HepG2 (cell line): ENCODE data around the gene PARP3. TPM values are rescaled to one million over a fixed set of nuclear protein-coding genes. Genes with fewer than 3 reads are reported as not detected.

ENCODE experiments used
- AGO1 ChIP-seq: fragments of 200-400 bp; formaldehyde crosslinking; IDR thresholded peaks from 2 replicates; pipeline ENCODE4 v1.6.1; 2017; ENCODE audit warnings: mild to moderate bottlenecking, low read depth, low read length, moderate library complexity; ENCODE audit not compliant: poor library complexity, severe bottlenecking
- HDAC6 ChIP-seq: fragments of 200-600 bp; sonication (generic); IDR thresholded peaks from 2 replicates; pipeline ENCODE4 v1.7.0; 2017; ENCODE audit warnings: mild to moderate bottlenecking, antibody characterized with exemption, low read length, low read depth
- HOXA9 ChIP-seq: sonication (generic); formaldehyde crosslinking; IDR thresholded peaks from 2 replicates; pipeline ENCODE4 v1.8.1; 2022; ENCODE audit warnings: missing genetic modification reagents, mild to moderate bottlenecking, moderate library complexity, borderline replicate concordance
- LCORL ChIP-seq, 2 experiments: fragments of 450-650 bp in 1 of 2; sonication (generic) in 1 of 2; formaldehyde crosslinking in 1 of 2; IDR thresholded peaks; 2 replicates each; pipeline versions ENCODE4 v1.5.0 to v1.6.1; 2017 to 2020; ENCODE audit warnings: antibody characterized with exemption in 1 of 2, missing genetic modification reagents in 1 of 2
- MYNN ChIP-seq: sonication (generic); formaldehyde crosslinking; IDR thresholded peaks from 2 replicates; pipeline ENCODE4 v1.4.0; 2020; ENCODE audit warnings: mild to moderate bottlenecking, low read depth, missing genetic modification reagents
- NR0B2 ChIP-seq: sonication (generic); formaldehyde crosslinking; IDR thresholded peaks from 2 replicates; pipeline ENCODE4 v1.4.0; 2020; ENCODE audit warnings: mild to moderate bottlenecking, missing genetic modification reagents
- NR2F1 ChIP-seq, 2 experiments: fragments of 450-650 bp in 1 of 2; formaldehyde crosslinking in 1 of 2; IDR thresholded peaks; 2 replicates each; pipeline versions ENCODE4 v1.5.0 to v1.6.1; 2016 to 2020; ENCODE audit warnings: mild to moderate bottlenecking in 1 of 2, missing compliant biosample characterization in 1 of 2, missing genetic modification reagents in 1 of 2, moderate library complexity in 1 of 2
- PAF1 ChIP-seq: IDR thresholded peaks from 2 replicates; pipeline ENCODE4 v1.6.1; 2016; ENCODE audit warnings: missing genetic modification reagents, missing compliant biosample characterization
- RNF2 ChIP-seq: fragments of 450-650 bp; conservative IDR thresholded peaks from 2 replicates; pipeline ENCODE4 v1.6.1; 2016; ENCODE audit warnings: low read depth
- SMC3 ChIP-seq: IDR thresholded peaks from 2 replicates; pipeline ENCODE4 v1.6.1; 2011; ENCODE audit warnings: low read length, improper control_type of control experiment
- SRF ChIP-seq: IDR thresholded peaks from 2 replicates; pipeline ENCODE4 v1.6.1; 2011; ENCODE audit warnings: mild to moderate bottlenecking, low read depth, low read length, moderate library complexity
- TBX3 ChIP-seq: fragments of 450-650 bp; IDR thresholded peaks from 2 replicates; pipeline ENCODE4 v1.6.1; 2017; ENCODE audit warnings: antibody characterized with exemption, mild to moderate bottlenecking, inconsistent platforms, borderline replicate concordance
- TRIM22 ChIP-seq: fragments of 450-650 bp; IDR thresholded peaks from 2 replicates; pipeline ENCODE4 v1.6.1; 2017
- U2AF1 ChIP-seq: fragments of 200-400 bp; formaldehyde crosslinking; optimal IDR thresholded peaks from 2 replicates; pipeline ENCODE3; 2017; ENCODE audit warnings: mild to moderate bottlenecking, low read depth, low read length
- UBTF ChIP-seq: sonication (generic); formaldehyde crosslinking; IDR thresholded peaks from 2 replicates; pipeline ENCODE4 v1.4.0; 2020; ENCODE audit warnings: mild to moderate bottlenecking, missing genetic modification reagents
- YEATS4 ChIP-seq: sonication (generic); formaldehyde crosslinking; IDR thresholded peaks from 2 replicates; pipeline ENCODE4 v1.4.0; 2020; ENCODE audit warnings: missing genetic modification reagents, borderline replicate concordance
- ZBTB37 ChIP-seq: sonication (generic); formaldehyde crosslinking; IDR thresholded peaks from 2 replicates; pipeline ENCODE4 v1.4.0; 2020; ENCODE audit warnings: mild to moderate bottlenecking, missing genetic modification reagents
- ZNF225 ChIP-seq: sonication (generic); formaldehyde crosslinking; IDR thresholded peaks from 2 replicates; pipeline ENCODE4 v1.4.0; 2020; ENCODE audit warnings: mild to moderate bottlenecking, missing genetic modification reagents
- ZNF749 ChIP-seq: sonication (generic); formaldehyde crosslinking; IDR thresholded peaks from 2 replicates; pipeline ENCODE4 v1.8.0; 2022; ENCODE audit warnings: mild to moderate bottlenecking, missing genetic modification reagents, moderate library complexity, borderline replicate concordance
- polyA plus RNA-seq, 8 experiments: library from polyadenylated mRNA; depleted of rRNA in 3 of 8; stranded (reverse) in 7 of 8; unstranded in 1 of 8; fragments of >200 nt; fragmentation: Illumina TruSeq in 4 of 8; extraction: Trizol in 4 of 8; gene quantifications; 2 replicates each; pipeline versions ENCODE4 v1.2.1 to v1.2.3, GENCODE V29; 2011 to 2016; ENCODE audit warnings: low read depth in 4 of 8, missing spikeins in 1 of 8, mixed read lengths in 1 of 8; ENCODE audit not compliant: insufficient read depth in 1 of 8
- total RNA-seq, 5 experiments: library from RNA; depleted of rRNA; stranded (reverse); fragments of >200 nt; fragmentation: Illumina TruSeq; extraction: Trizol; gene quantifications; 2 replicates each; pipeline ENCODE4 v1.2.3, GENCODE V29; 2016; ENCODE audit warnings: low read depth in 1 of 5
- TF ChIP-seq, protein P1 (sequence below): sonication (generic); formaldehyde crosslinking; IDR thresholded peaks from 2 replicates; pipeline ENCODE4 v1.4.0; 2020; ENCODE audit warnings: mild to moderate bottlenecking, missing genetic modification reagents, borderline replicate concordance

Gene PARP3
- total and polyA plus RNA-seq, 2 of the 13 experiments (the other 11 are each of a cell fraction or from before 2014, with no cell fraction given): 11.2 to 21.5 TPM

DNA sequence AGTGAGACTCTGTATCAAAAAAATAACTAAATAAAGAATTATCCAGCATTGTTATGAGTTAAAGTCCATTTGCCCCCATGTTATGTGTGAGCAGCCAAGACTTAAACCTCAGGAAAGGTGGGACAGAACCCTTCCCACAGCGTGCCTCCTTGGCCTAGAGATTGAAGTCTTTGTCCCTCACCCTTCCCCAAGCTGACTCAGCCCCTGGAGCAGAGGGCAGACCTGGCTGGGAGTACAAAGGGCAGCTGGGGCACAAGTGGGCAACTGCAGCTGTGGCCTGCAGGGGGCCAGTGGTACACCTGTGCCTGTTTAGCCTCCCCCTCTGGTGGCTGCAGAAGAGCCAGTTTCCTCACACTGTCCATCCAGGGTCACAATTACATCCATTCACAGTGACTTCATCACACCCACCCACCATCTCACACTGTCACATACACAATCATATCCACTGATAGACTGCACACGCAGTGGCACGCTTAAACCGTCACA is 40.2 kb downstream of the PARP3 start (continued):
- TF ChIP-seq, protein P1, sequence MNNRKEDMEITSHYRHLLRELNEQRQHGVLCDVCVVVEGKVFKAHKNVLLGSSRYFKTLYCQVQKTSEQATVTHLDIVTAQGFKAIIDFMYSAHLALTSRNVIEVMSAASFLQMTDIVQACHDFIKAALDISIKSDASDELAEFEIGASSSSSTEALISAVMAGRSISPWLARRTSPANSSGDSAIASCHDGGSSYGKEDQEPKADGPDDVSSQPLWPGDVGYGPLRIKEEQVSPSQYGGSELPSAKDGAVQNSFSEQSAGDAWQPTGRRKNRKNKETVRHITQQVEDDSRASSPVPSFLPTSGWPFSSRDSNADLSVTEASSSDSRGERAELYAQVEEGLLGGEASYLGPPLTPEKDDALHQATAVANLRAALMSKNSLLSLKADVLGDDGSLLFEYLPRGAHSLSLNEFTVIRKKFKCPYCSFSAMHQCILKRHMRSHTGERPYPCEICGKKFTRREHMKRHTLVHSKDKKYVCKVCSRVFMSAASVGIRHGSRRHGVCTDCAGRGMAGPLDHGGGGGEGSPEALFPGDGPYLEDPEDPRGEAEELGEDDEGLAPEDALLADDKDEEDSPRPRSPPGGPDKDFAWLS (CRISPR knock-in tag): peak; percentile 72; the same call in 1 of the 2 replicates
- TF ChIP-seq MYNN: 0 out of 2 replicates have a peak, but pooled peaks have one; percentile 17
- peak; percentile 63 for TF ChIP-seq U2AF1
- no peak for TF ChIP-seq TRIM22
- TF ChIP-seq LCORL (IDR thresholded peaks at IDR 0.05): no peak
- TF ChIP-seq LCORL (CRISPR knock-in tag; IDR thresholded peaks at IDR 0.05): peak; percentile 71; the same call in 1 of the 2 replicates
- peak; percentile 35; the same call in 1 of the 2 replicates for TF ChIP-seq SMC3
- no peak for TF ChIP-seq PAF1 (CRISPR knock-in tag)
- TF ChIP-seq RNF2: no peak
- TF ChIP-seq YEATS4: peak; percentile 35; the same call in 1 of the 2 replicates
- TF ChIP-seq ZNF225: no peak; the same call in 1 of the 2 replicates
- no peak; the same call in 1 of the 2 replicates for TF ChIP-seq UBTF (CRISPR knock-in tag)
- peak; percentile 19 for TF ChIP-seq AGO1
- no peak; the same call in 1 of the 2 replicates for TF ChIP-seq ZNF749 (CRISPR knock-in tag)
- TF ChIP-seq HOXA9 (CRISPR knock-in tag): no peak
- peak; percentile 51; the same call in 1 of the 2 replicates for TF ChIP-seq NR0B2 (CRISPR knock-in tag)
- peak; percentile 89; the same call in 1 of the 2 replicates for TF ChIP-seq ZBTB37 (CRISPR knock-in tag)
- peak; percentile 39; the same call in 1 of the 2 replicates for TF ChIP-seq TBX3
- no peak for TF ChIP-seq HDAC6
- TF ChIP-seq SRF: no peak
- peak; percentile 24 to 73; a peak in 1 of 4 replicates for TF ChIP-seq NR2F1 (CRISPR knock-in tag; IDR thresholded peaks at IDR 0.05)
- TF ChIP-seq, all 625 proteins: peak for 197
